GM12874 (cell line): ENCODE data around the gene TVP23C.

Experiments
- CTCF ChIP-seq: IDR thresholded peaks from 2 replicates; pipeline ENCODE4 v1.5.1; 2011; ENCODE audit warnings: low read depth, mild to moderate bottlenecking, control low read depth, low read length, moderate library complexity; ENCODE audit not compliant: insufficient read depth

TVP23C gene

GRCh38 chr17:15467592-15467991, 95.7 kb downstream of the TVP23C start, which contains the start of gene CDRT4:
TSS of gene CDRT4 (minus strand) at chr17:15467621. CDS start at chr17:15440238, 27,383 bp downstream.
- TF ChIP-seq CTCF: no peak

GRCh38 chr17:15466131-15466530, 97.2 kb downstream of the TVP23C start:
- no peak for TF ChIP-seq CTCF

GRCh38 chr17:15465045-15465701, 98.1 kb downstream of the TVP23C start:
- no peak for TF ChIP-seq CTCF

GRCh38 chr17:15464231-15464985, 98.9 kb downstream of the TVP23C start:
- TF ChIP-seq CTCF: no peak

- TF ChIP-seq CTCF: no peak
Observed at GRCh38 chr17:15462976-15463772, 100.1 kb downstream of the TVP23C start.

- TF ChIP-seq CTCF: no peak
Observed at GRCh38 chr17:15457723-15458094, 105.6 kb downstream of the TVP23C start.
